Sigmoid colon (tissue), 4 donors: ENCODE data around the gene FGR.

ENCODE experiments used
- EP300 ChIP-seq, 4 donors: sonication (generic); formaldehyde crosslinking; IDR thresholded peaks; one replicate each; pipeline ENCODE4 v1.6.1; 2017; ENCODE audit warnings: antibody characterized with exemption in 4 of 4
- POLR2A ChIP-seq, 2 donors: fragments of 450-650 bp; IDR thresholded peaks; one replicate each; pipeline ENCODE4 v1.6.1; 2016; ENCODE audit warnings: antibody characterized with exemption in 2 of 2, mild to moderate bottlenecking in 2 of 2, moderate library complexity in 2 of 2
- POLR2AphosphoS5 ChIP-seq, 4 donors: sonication (generic); formaldehyde crosslinking; IDR thresholded peaks; one replicate each; pipeline ENCODE4 v1.6.1; 2017; ENCODE audit warnings: antibody characterized with exemption in 4 of 4
- TF ChIP-seq, protein P1 (sequence below), 4 experiments: fragments of 450-650 bp in 3 of 4; fragments of 200-600 bp in 1 of 4; IDR thresholded peaks; one replicate each; pipeline ENCODE4 v1.5.1; 2016 to 2019; ENCODE audit warnings: antibody characterized with exemption in 4 of 4, mild to moderate bottlenecking in 3 of 4, moderate library complexity in 2 of 4

- TF ChIP-seq POLR2AphosphoS5 (IDR thresholded peaks at IDR 0.05) (peak; percentile 78 to 89 (median 86)), EP300 (IDR thresholded peaks at IDR 0.05) (no peak), POLR2A (IDR thresholded peaks at IDR 0.05) (peak in 1 of 2 donors; percentile 28)
- TF ChIP-seq, protein P1, sequence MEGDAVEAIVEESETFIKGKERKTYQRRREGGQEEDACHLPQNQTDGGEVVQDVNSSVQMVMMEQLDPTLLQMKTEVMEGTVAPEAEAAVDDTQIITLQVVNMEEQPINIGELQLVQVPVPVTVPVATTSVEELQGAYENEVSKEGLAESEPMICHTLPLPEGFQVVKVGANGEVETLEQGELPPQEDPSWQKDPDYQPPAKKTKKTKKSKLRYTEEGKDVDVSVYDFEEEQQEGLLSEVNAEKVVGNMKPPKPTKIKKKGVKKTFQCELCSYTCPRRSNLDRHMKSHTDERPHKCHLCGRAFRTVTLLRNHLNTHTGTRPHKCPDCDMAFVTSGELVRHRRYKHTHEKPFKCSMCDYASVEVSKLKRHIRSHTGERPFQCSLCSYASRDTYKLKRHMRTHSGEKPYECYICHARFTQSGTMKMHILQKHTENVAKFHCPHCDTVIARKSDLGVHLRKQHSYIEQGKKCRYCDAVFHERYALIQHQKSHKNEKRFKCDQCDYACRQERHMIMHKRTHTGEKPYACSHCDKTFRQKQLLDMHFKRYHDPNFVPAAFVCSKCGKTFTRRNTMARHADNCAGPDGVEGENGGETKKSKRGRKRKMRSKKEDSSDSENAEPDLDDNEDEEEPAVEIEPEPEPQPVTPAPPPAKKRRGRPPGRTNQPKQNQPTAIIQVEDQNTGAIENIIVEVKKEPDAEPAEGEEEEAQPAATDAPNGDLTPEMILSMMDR (IDR thresholded peaks at IDR 0.05): no peak
Measured at GRCh38 chr1:27659497-27660299, 24.7 kb upstream of the FGR start.
